Astrocyte (in vitro differentiated cells and primary cell): Measurements from ENCODE around the gene THSD8. TPM values are rescaled to one million over a fixed set of nuclear protein-coding genes. Genes with fewer than 3 reads are reported as not detected.
A peak's percentile ranks its signal among the peaks of the same experiment; 100 is the strongest.

ENCODE experiments used
- DNase-seq: peaks from one replicate; pipeline ENCODE4 v3.0.0-alpha.2; 2010; ENCODE audit warnings: low read depth
- FAIRE-seq: peaks from 2 replicates; lab custom pipeline; 2011; peaks lifted over from hg19 to GRCh38; lab: Jason Lieb, UNC
- H2AFZ ChIP-seq: 2 replicates; pipeline ENCODE4 v1.6.0; 2012; ENCODE audit warnings: low read depth, low read length, inconsistent platforms
- H3K27ac ChIP-seq: 2 replicates; pipeline ENCODE4 v1.5.1; 2011; ENCODE audit warnings: low read depth, low read length, inconsistent platforms
- H3K27me3 ChIP-seq: 2 replicates; pipeline ENCODE4 v1.6.0; 2011; ENCODE audit warnings: low read length, inconsistent platforms; ENCODE audit not compliant: insufficient read depth
- H3K36me3 ChIP-seq: 2 replicates; pipeline ENCODE4 v1.5.1; 2011; ENCODE audit warnings: low read length, inconsistent platforms; ENCODE audit not compliant: insufficient read depth
- H3K4me1 ChIP-seq: 2 replicates; pipeline ENCODE4 v1.5.1; 2011; ENCODE audit warnings: low read length, inconsistent platforms; ENCODE audit not compliant: insufficient read depth
- H3K4me2 ChIP-seq: 2 replicates; pipeline ENCODE4 v1.6.0; 2012; ENCODE audit warnings: low read length, inconsistent platforms
- H3K4me3 ChIP-seq: 2 replicates; pipeline ENCODE4 v1.5.1; 2011; ENCODE audit warnings: low read depth, mild to moderate bottlenecking, low read length, inconsistent platforms; ENCODE audit not compliant: insufficient read depth
- H3K79me2 ChIP-seq: 2 replicates; pipeline ENCODE4 v1.6.0; 2012; ENCODE audit warnings: mild to moderate bottlenecking, low read length, inconsistent platforms; ENCODE audit not compliant: insufficient read depth
- H3K9ac ChIP-seq: 2 replicates; pipeline ENCODE4 v1.6.0; 2012; ENCODE audit warnings: mild to moderate bottlenecking, low read length, inconsistent platforms
- H3K9me3 ChIP-seq: 2 replicates; pipeline ENCODE4 v1.5.1; 2012; ENCODE audit warnings: low read depth, mild to moderate bottlenecking, low read length, inconsistent platforms; ENCODE audit not compliant: insufficient read depth
- H4K20me1 ChIP-seq: 2 replicates; pipeline ENCODE4 v1.6.0; 2012; ENCODE audit warnings: low read length, inconsistent platforms; ENCODE audit not compliant: insufficient read depth
- H3K27ac Mint-ChIP-seq: one replicate; pipeline ENCODE4 v1.8.0; 2021; ENCODE audit warnings: mild to moderate bottlenecking, mixed read lengths; ENCODE audit not compliant: unreplicated experiment
- H3K27me3 Mint-ChIP-seq: one replicate; pipeline ENCODE4 v1.8.0; 2021; ENCODE audit warnings: low read depth, mixed read lengths; ENCODE audit not compliant: unreplicated experiment
- H3K36me3 Mint-ChIP-seq: one replicate; pipeline ENCODE4 v1.8.0; 2021; ENCODE audit warnings: low read depth, mixed read lengths; ENCODE audit not compliant: unreplicated experiment
- H3K4me1 Mint-ChIP-seq: one replicate; pipeline ENCODE4 v1.8.0; 2021; ENCODE audit warnings: low read depth, mixed read lengths; ENCODE audit not compliant: unreplicated experiment
- H3K4me3 Mint-ChIP-seq: one replicate; pipeline ENCODE4 v1.8.0; 2021; ENCODE audit warnings: mild to moderate bottlenecking, moderate library complexity, mixed read lengths; ENCODE audit not compliant: unreplicated experiment
- H3K9me3 Mint-ChIP-seq: one replicate; pipeline ENCODE4 v1.8.0; 2021; ENCODE audit warnings: mild to moderate bottlenecking, mixed read lengths; ENCODE audit not compliant: unreplicated experiment
- CTCF ChIP-seq: IDR thresholded peaks from 2 replicates; pipeline ENCODE4 v1.5.1; 2011; ENCODE audit warnings: low read depth, mild to moderate bottlenecking, inconsistent platforms, low read length, moderate library complexity; ENCODE audit not compliant: insufficient read depth
- EZH2 ChIP-seq: IDR thresholded peaks from 2 replicates; pipeline ENCODE4 v1.6.1; 2012; ENCODE audit warnings: mild to moderate bottlenecking, low read length, inconsistent platforms; ENCODE audit not compliant: insufficient read depth
- total RNA-seq: library from RNA; stranded (reverse); gene quantifications from 2 replicates; pipeline ENCODE4 v1.2.1, GENCODE V29; 2021

Gene THSD8
- total RNA-seq, 1 donor from 2014 or later = 3.6 TPM

GRCh38 chr19:12800466-12800770 lies 1.5 kb upstream of the THSD8 start:
- TF ChIP-seq EZH2 = no peak
- no peak for TF ChIP-seq CTCF
- Histone ChIP-seq H3K79me2 (peaks cover 14% of the 10 kb centered on the region), H3K4me3 (peak overlapping the region; percentile 82), H3K9ac (peak overlapping the region; percentile 85), H3K36me3 (no peaks in the 10 kb centered on the region), H3K27ac (no peak overlapping the region), H2AFZ (no peak overlapping the region), H3K4me1 (peaks cover 24% of the 10 kb centered on the region), H4K20me1 (peaks cover 11% of the 10 kb centered on the region), H3K4me2 (peak overlapping the region; percentile 95), H3K27me3 (no peaks in the 10 kb centered on the region), H3K9me3 (no peaks in the 10 kb centered on the region)
- H3K9me3 Mint-ChIP-seq = no peaks in the 10 kb centered on the region
- H3K36me3 Mint-ChIP-seq = peaks cover 2% of the 10 kb centered on the region
- FAIRE-seq (no peak), DNase-seq (no peak)
- H3K27ac Mint-ChIP-seq = no peak overlapping the region
- H3K4me1 Mint-ChIP-seq = peaks cover 10% of the 10 kb centered on the region
- H3K27me3 Mint-ChIP-seq = peaks cover 7% of the 10 kb centered on the region
- H3K4me3 Mint-ChIP-seq = peak overlapping the region; percentile 88

- Histone ChIP-seq H4K20me1 (peaks cover 11% of the 10 kb centered on the region), H3K27me3 (no peaks in the 10 kb centered on the region), H3K4me3 (peak overlapping the region; percentile 82), H3K36me3 (no peaks in the 10 kb centered on the region), H2AFZ (peak overlapping the region; percentile 91), H3K4me2 (peak overlapping the region; percentile 95), H3K9ac (peak overlapping the region; percentile 85), H3K9me3 (no peaks in the 10 kb centered on the region), H3K4me1 (peaks cover 24% of the 10 kb centered on the region), H3K79me2 (peaks cover 14% of the 10 kb centered on the region), H3K27ac (no peak overlapping the region)
- H3K9me3 Mint-ChIP-seq = no peaks in the 10 kb centered on the region
- peaks cover 6% of the 10 kb centered on the region for H3K4me1 Mint-ChIP-seq
- H3K27me3 Mint-ChIP-seq = peaks cover 7% of the 10 kb centered on the region
- peak overlapping the region; percentile 88 for H3K4me3 Mint-ChIP-seq
- peak overlapping the region; percentile 53 for H3K27ac Mint-ChIP-seq
- DNase-seq (no peak), FAIRE-seq (no peak)
- peaks cover 2% of the 10 kb centered on the region for H3K36me3 Mint-ChIP-seq
- TF ChIP-seq CTCF (no peak), EZH2 (peak; percentile 37)
Measured at GRCh38 chr19:12800923-12801465, 875 bp upstream of the THSD8 start.
